Mesothelial cell of epicardium (in vitro differentiated cells): Measurements from ENCODE around the gene CFAP206. TPM values are rescaled to one million over a fixed set of nuclear protein-coding genes. Genes with fewer than 3 reads are reported as not detected.

Experiments used
- DNase-seq, 2 experiments: peaks; one replicate each; pipeline ENCODE4 v3.0.0; 2021; ENCODE audit warnings: low spot score in 2 of 2; ENCODE audit not compliant: unreplicated experiment in 2 of 2
- H3K27ac Mint-ChIP-seq: 2 replicates; pipeline ENCODE4 v1.8.0; 2021; ENCODE audit warnings: mixed read lengths
- H3K27me3 Mint-ChIP-seq: 2 replicates; pipeline ENCODE4 v1.8.0; 2021; ENCODE audit warnings: low read depth, mixed read lengths
- H3K36me3 Mint-ChIP-seq: 2 replicates; pipeline ENCODE4 v1.8.0; 2021; ENCODE audit warnings: mixed read lengths
- H3K4me1 Mint-ChIP-seq: 2 replicates; pipeline ENCODE4 v1.8.0; 2021; ENCODE audit warnings: mixed read lengths
- H3K4me3 Mint-ChIP-seq: 2 replicates; pipeline ENCODE4 v1.8.0; 2021; ENCODE audit warnings: mild to moderate bottlenecking, moderate library complexity, mixed read lengths
- H3K9me3 Mint-ChIP-seq: 2 replicates; pipeline ENCODE4 v1.8.0; 2021; ENCODE audit warnings: mixed read lengths
- CTCF ChIP-seq: fragments of 200-600 bp; sonication (generic); IDR thresholded peaks from one replicate; pipeline ENCODE4 v1.5.0; 2021; ENCODE audit warnings: antibody characterized with exemption; ENCODE audit not compliant: unreplicated experiment
- total RNA-seq: library from RNA; stranded (reverse); gene quantifications from 3 replicates; pipeline ENCODE4 v1.2.1, GENCODE V29; 2021

The CFAP206 gene
- total RNA-seq, 1 donor from 2014 or later, result 1.5 TPM

- TF ChIP-seq CTCF, result no peak
- Mint-ChIP-seq H3K27me3 (no peaks in the 10 kb centered on the region), H3K36me3 (peaks cover 2% of the 10 kb centered on the region), H3K27ac (peak overlapping the region; percentile 95), H3K4me3 (peak overlapping the region; percentile 10), H3K9me3 (peaks cover 3% of the 10 kb centered on the region), H3K4me1 (peaks cover 34% of the 10 kb centered on the region)
- no peak for DNase-seq
Measured at GRCh38 chr6:87421576-87421975, 13.8 kb downstream of the CFAP206 start.

- H3K27me3 Mint-ChIP-seq, result no peaks in the 10 kb centered on the region
- peaks cover under 1% of the 10 kb centered on the region for H3K36me3 Mint-ChIP-seq
- no peak overlapping the region for H3K4me3 Mint-ChIP-seq
- peaks cover 18% of the 10 kb centered on the region for H3K4me1 Mint-ChIP-seq
- peaks cover 2% of the 10 kb centered on the region for H3K9me3 Mint-ChIP-seq
- no peak overlapping the region for H3K27ac Mint-ChIP-seq
- no peak for DNase-seq
- TF ChIP-seq CTCF, result no peak
Measured at GRCh38 chr6:87426789-87427188, 19.0 kb downstream of the CFAP206 start.

GRCh38 chr6:87430499-87430898 is 22.7 kb downstream of the CFAP206 start:
- H3K27ac Mint-ChIP-seq, result no peak overlapping the region
- no peaks in the 10 kb centered on the region for H3K36me3 Mint-ChIP-seq
- DNase-seq, result no peak
- no peaks in the 10 kb centered on the region for H3K27me3 Mint-ChIP-seq
- no peaks in the 10 kb centered on the region for H3K9me3 Mint-ChIP-seq
- H3K4me1 Mint-ChIP-seq, result peaks cover 4% of the 10 kb centered on the region
- TF ChIP-seq CTCF, result no peak
- no peak overlapping the region for H3K4me3 Mint-ChIP-seq

- TF ChIP-seq CTCF, result no peak
- Mint-ChIP-seq H3K27me3 (no peaks in the 10 kb centered on the region), H3K4me1 (no peaks in the 10 kb centered on the region), H3K9me3 (no peaks in the 10 kb centered on the region), H3K27ac (no peak overlapping the region), H3K36me3 (no peaks in the 10 kb centered on the region), H3K4me3 (no peak overlapping the region)
- no peak for DNase-seq
Measured at GRCh38 chr6:87431263-87431662, 23.5 kb downstream of the CFAP206 start.

- Mint-ChIP-seq H3K27me3 (no peaks in the 10 kb centered on the region), H3K9me3 (peaks cover 6% of the 10 kb centered on the region), H3K4me3 (no peak overlapping the region), H3K27ac (no peak overlapping the region), H3K36me3 (no peaks in the 10 kb centered on the region), H3K4me1 (no peaks in the 10 kb centered on the region)
- no peak for TF ChIP-seq CTCF
- peak; percentile 46 to 76 for DNase-seq
Measured at GRCh38 chr6:87436435-87436834, 28.7 kb downstream of the CFAP206 start.

- Mint-ChIP-seq H3K9me3 (peaks cover 11% of the 10 kb centered on the region), H3K4me1 (peaks cover 2% of the 10 kb centered on the region), H3K36me3 (no peaks in the 10 kb centered on the region), H3K27me3 (no peaks in the 10 kb centered on the region), H3K4me3 (no peak overlapping the region), H3K27ac (no peak overlapping the region)
- no peak for TF ChIP-seq CTCF
- no peak for DNase-seq
Measured at GRCh38 chr6:87441711-87442110, 33.9 kb downstream of the CFAP206 start.
